ENCODE measurements around the gene ARHGAP45.

DNA sequence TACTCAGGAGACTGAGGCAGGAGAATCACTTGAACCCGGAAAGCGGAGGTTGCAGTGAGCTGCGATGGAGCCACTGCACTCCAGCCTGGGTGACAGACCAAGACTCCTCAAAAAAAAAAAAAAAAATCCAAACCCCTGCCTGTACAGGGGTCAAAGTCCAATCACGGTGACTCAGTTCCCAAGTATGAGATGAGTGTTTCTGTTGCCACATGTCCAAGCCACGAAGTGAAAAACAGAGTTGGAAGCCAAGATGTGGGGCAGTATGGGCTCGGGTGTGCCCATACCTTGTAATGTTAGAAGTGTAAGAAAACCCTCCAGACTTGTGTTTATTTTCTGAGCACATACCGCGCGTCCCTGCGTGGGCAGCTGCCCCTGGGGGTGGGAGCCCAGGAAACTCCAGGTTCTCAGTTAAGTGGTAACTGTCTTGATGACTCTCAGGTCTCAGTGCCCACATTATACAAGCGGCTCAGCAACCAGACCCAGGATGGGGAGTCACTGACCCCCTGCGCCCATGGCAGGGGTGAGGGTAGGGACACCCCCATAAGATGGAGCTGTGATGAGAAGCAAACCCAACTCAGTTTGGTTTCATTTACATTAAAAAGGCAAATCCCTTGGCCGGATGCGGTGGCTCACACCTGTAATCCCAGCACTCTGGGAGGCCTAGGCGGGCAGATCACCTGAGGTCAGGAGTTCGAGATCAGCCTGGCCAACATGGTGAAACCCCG, 35.6 kb downstream of the ARHGAP45 start:
- TF ChIP-seq, protein P1, sequence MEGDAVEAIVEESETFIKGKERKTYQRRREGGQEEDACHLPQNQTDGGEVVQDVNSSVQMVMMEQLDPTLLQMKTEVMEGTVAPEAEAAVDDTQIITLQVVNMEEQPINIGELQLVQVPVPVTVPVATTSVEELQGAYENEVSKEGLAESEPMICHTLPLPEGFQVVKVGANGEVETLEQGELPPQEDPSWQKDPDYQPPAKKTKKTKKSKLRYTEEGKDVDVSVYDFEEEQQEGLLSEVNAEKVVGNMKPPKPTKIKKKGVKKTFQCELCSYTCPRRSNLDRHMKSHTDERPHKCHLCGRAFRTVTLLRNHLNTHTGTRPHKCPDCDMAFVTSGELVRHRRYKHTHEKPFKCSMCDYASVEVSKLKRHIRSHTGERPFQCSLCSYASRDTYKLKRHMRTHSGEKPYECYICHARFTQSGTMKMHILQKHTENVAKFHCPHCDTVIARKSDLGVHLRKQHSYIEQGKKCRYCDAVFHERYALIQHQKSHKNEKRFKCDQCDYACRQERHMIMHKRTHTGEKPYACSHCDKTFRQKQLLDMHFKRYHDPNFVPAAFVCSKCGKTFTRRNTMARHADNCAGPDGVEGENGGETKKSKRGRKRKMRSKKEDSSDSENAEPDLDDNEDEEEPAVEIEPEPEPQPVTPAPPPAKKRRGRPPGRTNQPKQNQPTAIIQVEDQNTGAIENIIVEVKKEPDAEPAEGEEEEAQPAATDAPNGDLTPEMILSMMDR (IDR thresholded peaks at IDR 0.05; ENCODE audit: insufficient read depth, low read depth, low read length), result no peak
- TF ChIP-seq EZH2 (IDR thresholded peaks at IDR 0.05; ENCODE audit: insufficient read depth, low read length), result no peak

All from astrocyte (in vitro differentiated cells and primary cell).